AG04450 (cell line): ENCODE measurements around the gene NDUFB1. TPM values are rescaled to one million over a fixed set of nuclear protein-coding genes. Genes with fewer than 3 reads are reported as not detected.
A peak's percentile ranks its signal among the peaks of the same experiment; 100 is the strongest.

ENCODE experiments used
- CTCF ChIA-PET: fragments of 300-600, 350-600 bp; formaldehyde crosslinking; extraction: SDS; loops from one replicate; lab custom pipeline; 2022; ENCODE audit warnings: antibody characterized with exemption, inconsistent platforms; lab: Charles Lee
- POLR2A ChIA-PET: fragments of 350-600 bp; formaldehyde crosslinking; extraction: SDS; loops from one replicate; lab custom pipeline; 2021; ENCODE audit warnings: antibody characterized with exemption, inconsistent platforms; lab: Yijun Ruan, JAX
- DNase-seq: peaks from one replicate; pipeline ENCODE4 v3.0.0-alpha.2; 2011; ENCODE audit warnings: low read depth, low spot score
- H3K27ac ChIP-seq: one replicate; pipeline ENCODE4 v1.5.1; 2012; ENCODE audit warnings: low read depth, low read length, control low read depth
- H3K27me3 ChIP-seq: one replicate; pipeline ENCODE4 v1.6.0; 2012; ENCODE audit warnings: low read length; ENCODE audit not compliant: control insufficient read depth, insufficient read depth
- H3K4me3 ChIP-seq: 2 replicates; pipeline ENCODE4 v1.5.1; 2011; ENCODE audit warnings: mild to moderate bottlenecking, low read depth, low read length, control low read depth
- H3K9me3 ChIP-seq: 2 replicates; pipeline ENCODE4 v1.5.1; 2012; ENCODE audit warnings: low read length; ENCODE audit not compliant: control insufficient read depth, insufficient read depth
- polyA minus RNA-seq: library from RNA; depleted of rRNA, polyadenylated mRNA; stranded (reverse); fragments of >200 nt; gene quantifications from 2 replicates; pipeline ENCODE4 v1.2.3, GENCODE V29; 2011; rRNA and poly(A)+ RNA removed
- polyA plus RNA-seq: library from polyadenylated mRNA; depleted of rRNA; stranded (reverse); fragments of >200 nt; gene quantifications from 2 replicates; pipeline ENCODE4 v1.2.3, GENCODE V29; 2011; rRNA removed
- TF ChIP-seq, protein P1 (sequence below): IDR thresholded peaks from 2 replicates; pipeline ENCODE4 v1.5.1; 2011; ENCODE audit warnings: low read depth, low read length, control low read depth, inconsistent platforms

Gene NDUFB1
- polyA plus RNA-seq (345 and 448 TPM in 2 replicates), polyA minus RNA-seq (46.0 and 54.4 TPM in 2 replicates)

DNA sequence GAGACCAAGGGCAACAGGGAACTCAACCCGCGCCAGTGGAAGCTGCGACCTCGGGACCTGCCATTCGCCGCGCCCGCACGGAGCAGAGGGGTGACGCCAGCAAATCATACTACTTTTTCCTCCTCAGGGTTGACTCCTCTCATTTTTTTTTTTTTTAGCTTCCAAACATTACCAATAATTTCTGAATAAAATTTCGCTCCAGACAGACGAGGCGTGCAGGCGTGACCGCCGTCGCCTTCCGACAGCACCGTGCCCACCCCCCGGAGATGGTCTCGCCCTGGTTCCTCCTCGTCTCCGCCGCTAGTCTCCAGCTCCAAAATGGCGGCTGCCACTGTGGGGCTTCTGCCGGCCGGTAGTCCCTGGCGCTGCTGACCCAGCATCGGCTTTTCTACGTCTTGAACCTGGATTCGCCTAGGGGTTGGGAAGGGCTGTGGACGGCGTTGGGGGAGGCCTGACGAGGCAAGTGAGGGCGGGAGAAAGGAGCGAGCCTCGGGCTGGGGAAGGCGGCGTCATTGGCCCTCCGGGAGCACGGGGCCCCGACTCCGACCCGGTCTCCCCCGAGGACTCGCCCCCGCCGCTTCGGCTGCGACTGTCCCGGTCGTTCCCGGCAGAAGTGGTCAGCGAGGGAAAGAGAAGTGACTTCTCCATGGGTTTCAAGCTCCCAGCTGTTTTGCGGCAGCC is at the start of gene NDUFB1, which contains the start of gene CPSF2:
Gene NDUFB1 (minus strand): TSS at position 37 of the 681 bp plus-strand sequence. CDS start 4,069 bp downstream, outside the sequence.
Gene CPSF2 (plus strand): TSS at position 300 of the 681 bp plus-strand sequence. CDS start 9,016 bp downstream, outside the sequence.
- ChIA-PET CTCF (interaction anchor here (0.6 to 10.6 kb wide), 5 partner anchors 10 to 565 kb away, joined by 3 to 140 read pairs (median 4); partner anchors contain the start of gene ATXN3), POLR2A (interaction anchor here (0.6 to 2.0 kb wide), 8 partner anchors 10 to 444 kb away, joined by 3 to 21 read pairs (median 4); partner anchors contain the start of genes ATXN3, FBLN5 and TRIP11)
- TF ChIP-seq, protein P1, sequence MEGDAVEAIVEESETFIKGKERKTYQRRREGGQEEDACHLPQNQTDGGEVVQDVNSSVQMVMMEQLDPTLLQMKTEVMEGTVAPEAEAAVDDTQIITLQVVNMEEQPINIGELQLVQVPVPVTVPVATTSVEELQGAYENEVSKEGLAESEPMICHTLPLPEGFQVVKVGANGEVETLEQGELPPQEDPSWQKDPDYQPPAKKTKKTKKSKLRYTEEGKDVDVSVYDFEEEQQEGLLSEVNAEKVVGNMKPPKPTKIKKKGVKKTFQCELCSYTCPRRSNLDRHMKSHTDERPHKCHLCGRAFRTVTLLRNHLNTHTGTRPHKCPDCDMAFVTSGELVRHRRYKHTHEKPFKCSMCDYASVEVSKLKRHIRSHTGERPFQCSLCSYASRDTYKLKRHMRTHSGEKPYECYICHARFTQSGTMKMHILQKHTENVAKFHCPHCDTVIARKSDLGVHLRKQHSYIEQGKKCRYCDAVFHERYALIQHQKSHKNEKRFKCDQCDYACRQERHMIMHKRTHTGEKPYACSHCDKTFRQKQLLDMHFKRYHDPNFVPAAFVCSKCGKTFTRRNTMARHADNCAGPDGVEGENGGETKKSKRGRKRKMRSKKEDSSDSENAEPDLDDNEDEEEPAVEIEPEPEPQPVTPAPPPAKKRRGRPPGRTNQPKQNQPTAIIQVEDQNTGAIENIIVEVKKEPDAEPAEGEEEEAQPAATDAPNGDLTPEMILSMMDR: no peak

DNA sequence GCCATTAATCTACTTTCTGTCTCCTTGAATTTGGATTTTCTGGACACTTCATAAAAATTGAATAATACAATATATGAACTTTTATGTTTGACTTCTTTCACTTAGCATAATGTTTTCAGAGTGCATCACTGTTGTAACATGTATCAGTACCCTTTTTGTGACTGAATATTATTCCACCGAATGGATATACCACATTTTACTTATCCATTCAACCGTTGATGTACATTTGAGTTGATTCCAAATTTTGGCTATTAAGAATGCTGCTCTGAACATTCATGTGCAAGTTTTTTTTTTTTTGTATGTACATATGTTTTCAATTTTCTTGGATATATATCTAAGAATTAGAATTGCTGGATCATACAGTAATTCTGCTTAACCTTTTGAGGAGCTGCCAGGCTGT is 43.5 kb upstream of the NDUFB1 start:
- Histone ChIP-seq H3K9me3 (no peaks in the 10 kb centered on the region; the same call in 1 of the 2 replicates), H3K27ac (no peak overlapping the region), H3K4me3 (no peak overlapping the region), H3K27me3 (no peaks in the 10 kb centered on the region)
- TF ChIP-seq, protein P1: no peak
- ChIA-PET CTCF (no interaction called here), POLR2A (no interaction called here)
- DNase-seq: no peak

More for the DNA sequence above, at the start of gene NDUFB1, which contains the start of gene CPSF2:
- DNase-seq: no peak
- Histone ChIP-seq H3K9me3 (peaks cover 2% of the 10 kb centered on the region; the same call in 1 of the 2 replicates), H3K27me3 (no peaks in the 10 kb centered on the region), H3K27ac (peak within 1 kb of the TSS; percentile 92), H3K4me3 (peak within 1 kb of the TSS; percentile 95)

DNA sequence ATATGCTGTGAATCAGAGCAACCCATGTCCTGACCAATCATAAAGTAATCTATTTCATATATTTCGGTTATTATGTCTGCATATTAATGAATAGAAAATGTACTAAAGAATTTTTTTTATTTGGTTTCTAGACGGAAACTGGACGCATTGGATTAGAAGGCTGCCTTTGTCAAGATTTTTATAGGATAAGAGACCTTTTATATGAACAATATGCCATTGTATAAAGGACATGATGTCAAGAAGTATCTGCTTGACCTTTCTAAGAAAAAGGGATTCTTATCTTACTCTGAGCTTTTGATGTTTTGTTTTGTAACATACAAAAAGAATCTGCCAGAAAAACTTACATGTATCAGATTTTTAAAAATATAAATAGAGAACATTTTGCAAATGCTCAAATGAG is 40.0 kb upstream of the NDUFB1 start:
- CTCF ChIA-PET: no interaction called here
- TF ChIP-seq, protein P1: no peak
- no peak overlapping the region for H3K4me3 ChIP-seq

DNA sequence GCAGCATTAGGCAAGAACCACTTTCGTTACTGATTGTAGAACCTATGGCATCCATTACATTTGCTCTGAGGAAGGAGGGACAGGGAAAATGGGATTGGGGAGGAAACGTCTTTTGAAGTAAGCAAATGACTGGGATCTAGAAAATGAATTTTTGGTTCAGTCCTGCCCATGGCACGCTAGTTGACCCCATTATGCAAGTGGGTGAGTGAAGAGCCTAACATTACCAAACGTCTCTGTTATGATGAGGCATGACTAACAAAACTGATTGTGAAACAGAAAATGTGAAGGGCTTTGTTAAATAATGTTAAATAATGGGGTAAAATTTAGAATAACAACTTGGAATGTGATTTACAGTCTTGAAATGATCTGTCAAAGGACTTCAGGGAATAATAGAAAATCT is 39.1 kb upstream of the NDUFB1 start:
- Histone ChIP-seq H3K27me3 (no peaks in the 10 kb centered on the region), H3K4me3 (no peak overlapping the region), H3K27ac (peak overlapping the region; percentile 23), H3K9me3 (no peaks in the 10 kb centered on the region; the same call in 1 of the 2 replicates)
- POLR2A ChIA-PET: no interaction called here
- peak; percentile 34 for DNase-seq
- TF ChIP-seq, protein P1: no peak
- CTCF ChIA-PET: no interaction called here

More for the DNA sequence above, 40.0 kb upstream of the NDUFB1 start:
- Histone ChIP-seq H3K9me3 (no peaks in the 10 kb centered on the region; the same call in 1 of the 2 replicates), H3K27ac (no peak overlapping the region), H3K27me3 (no peaks in the 10 kb centered on the region)
- POLR2A ChIA-PET: no interaction called here
- DNase-seq: no peak
